Frontal cortex (tissue), 4 donors: ENCODE data around the gene ARIH2. TPM values are rescaled to one million over a fixed set of nuclear protein-coding genes. Genes with fewer than 3 reads are reported as not detected.
A peak's percentile ranks its signal among the peaks of the same experiment; 100 is the strongest.
"Not testable (repeated sequence)": the region's sequence is repeated elsewhere in the genome, so short reads cannot be mapped to it uniquely, and the experiment has no call there.

Experiments used
- DNase-seq, 2 donors: peaks; one replicate each; pipeline ENCODE4 v3.0.0; 2012; ENCODE audit warnings: low spot score in 2 of 2
- FAIRE-seq: peaks from 2 replicates; lab custom pipeline; 2012; peaks lifted over from hg19 to GRCh38; lab: Jason Lieb, UNC
- total RNA-seq: library from RNA; depleted of rRNA; stranded (reverse); fragments of >200 nt; gene quantifications from one replicate; pipeline ENCODE4 v1.2.3, GENCODE V29; 2014
- donor health status: control.
- donor health status: control.
- donor health status: control.

ARIH2 gene
- 59.1 TPM for total RNA-seq

DNA sequence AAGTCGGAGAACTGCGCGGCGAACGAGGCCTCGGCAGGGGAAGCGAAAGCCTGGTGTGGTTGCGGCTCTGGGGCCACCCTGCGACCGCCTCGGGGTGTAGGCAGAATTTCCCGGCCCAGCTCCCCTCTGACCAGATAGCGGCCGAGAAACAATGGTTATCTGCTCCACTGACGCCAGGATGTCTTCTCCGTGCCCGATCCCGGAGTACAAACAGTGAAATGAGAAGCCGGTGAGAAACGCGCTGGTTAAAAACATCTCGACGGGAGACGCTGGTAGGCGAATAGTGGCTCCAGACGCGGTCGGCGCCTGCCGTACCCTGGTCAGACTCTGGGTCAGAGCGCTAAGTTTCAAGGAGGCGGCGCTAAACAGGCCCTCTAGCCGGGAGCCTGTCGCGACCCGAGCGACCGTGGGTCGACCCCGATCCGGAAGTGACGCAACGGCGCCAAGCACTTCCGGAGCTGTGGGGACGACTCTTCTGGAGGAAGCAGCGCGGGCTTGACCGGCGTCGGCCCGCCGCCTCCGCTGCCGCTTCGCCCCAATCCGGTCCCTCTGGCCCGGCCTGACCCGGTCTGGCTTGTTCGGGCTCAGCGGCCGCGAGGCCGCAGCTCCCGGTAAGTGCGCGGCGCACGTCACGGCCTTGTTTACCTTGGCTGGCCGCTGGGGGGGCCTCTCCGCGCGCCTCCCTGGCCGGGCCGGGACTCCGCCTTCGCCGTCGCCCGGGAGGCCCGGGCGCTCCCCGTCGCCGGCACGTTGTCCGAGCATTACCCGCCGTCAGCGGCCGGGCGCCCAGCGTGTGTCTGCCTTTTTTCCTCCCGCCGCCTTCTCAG is at the start of gene ARIH2:
Gene ARIH2, plus strand, starts transcription at position 455 of the 827 bp plus-strand sequence. CDS start 8,717 bp downstream, outside the sequence.
- no peak for FAIRE-seq
- DNase-seq: peak; percentile 96 to 98

DNA sequence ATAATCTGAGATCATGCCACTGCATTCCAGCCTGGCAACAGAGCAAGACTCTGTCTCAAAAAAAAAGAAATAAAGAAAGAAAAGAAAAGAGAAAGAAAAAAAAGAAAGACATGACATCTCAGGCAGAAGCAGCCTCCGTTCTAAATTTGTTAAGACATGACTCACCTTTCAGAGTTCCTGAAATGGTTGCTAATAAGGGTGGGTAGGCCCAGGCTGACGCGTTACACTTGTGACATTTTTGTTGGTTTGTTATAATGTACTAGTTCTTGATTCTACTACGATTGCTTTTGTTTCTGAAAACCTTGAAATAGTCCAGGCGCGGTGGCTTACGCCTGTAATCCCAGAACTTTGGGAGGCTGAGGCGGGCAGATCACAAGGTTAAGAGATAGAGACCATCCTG is 41.0 kb upstream of the ARIH2 start:
- DNase-seq: no peak
- FAIRE-seq: no peak

DNA sequence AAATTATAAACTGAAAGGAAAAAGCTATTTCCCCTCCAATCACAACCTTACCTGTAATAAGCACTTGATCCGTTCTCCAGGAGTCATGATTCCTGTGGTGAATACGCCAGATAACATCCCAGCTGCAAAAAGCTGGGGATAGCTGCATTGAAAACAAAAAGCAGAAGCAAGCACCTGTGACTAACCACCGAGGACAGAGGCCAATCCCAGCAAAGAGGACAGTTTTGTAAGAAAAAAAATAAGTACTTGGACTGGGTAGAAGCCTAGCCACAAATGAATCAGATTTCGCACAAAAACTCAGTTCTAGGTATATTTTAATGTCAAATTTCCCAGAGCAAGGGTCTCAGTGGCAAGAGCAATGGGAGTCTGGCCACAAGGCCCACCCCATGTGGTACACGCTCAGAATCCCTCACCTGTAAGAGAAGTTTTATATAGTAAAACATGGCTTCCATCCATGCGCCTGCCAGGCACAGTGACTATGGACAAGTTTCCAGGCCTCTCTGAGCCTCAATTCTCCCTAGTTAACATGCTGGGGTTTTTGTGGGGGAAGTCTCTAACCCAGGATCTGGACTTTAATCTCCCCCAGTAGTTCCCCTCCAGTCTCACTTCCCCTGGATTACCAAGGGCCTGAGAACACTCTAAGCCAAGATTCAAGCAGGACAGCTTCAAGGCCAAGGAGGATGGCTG is 39.2 kb upstream of the ARIH2 start:
- no peak for DNase-seq
- no peak for FAIRE-seq

DNA sequence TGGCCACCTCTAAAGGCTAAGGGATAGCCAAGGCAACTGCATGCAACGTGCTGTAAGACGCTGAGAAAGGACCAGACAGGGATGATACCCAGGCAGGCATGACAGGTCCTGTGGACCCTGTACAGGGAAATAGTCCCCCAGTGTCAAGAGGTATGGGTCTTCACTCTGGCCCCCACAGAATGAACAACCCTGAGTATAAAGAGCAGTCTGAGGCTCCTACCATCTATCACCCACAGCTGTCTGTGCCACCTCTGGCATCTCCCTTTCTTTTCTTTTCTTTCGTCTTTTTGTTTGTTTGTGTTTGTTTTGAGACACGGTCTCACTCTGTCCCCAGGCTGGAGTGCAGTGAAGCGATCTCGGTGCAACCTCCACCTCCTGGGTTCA is 38.7 kb upstream of the ARIH2 start:
- no peak for DNase-seq
- no peak for FAIRE-seq

DNA sequence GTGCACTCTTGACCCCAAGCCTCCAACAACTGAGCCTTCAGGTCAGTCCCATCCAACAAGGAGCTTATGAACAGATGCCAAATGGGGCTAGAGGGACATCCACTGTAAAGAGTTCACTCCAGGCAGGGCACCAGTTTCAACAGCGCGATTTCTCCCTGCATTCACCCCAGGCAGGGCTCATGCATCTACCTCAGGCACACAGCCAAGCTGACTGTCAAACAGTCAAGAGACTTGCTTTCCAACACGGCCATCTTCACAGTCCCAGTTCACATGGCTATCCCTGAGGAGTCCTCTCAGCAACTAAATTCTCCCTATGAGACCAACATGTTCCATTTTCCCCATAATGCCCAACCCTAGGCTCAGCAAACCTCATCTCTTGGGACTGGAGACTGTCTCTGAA is 37.6 kb upstream of the ARIH2 start:
- FAIRE-seq (no peak), DNase-seq (no peak)

DNA sequence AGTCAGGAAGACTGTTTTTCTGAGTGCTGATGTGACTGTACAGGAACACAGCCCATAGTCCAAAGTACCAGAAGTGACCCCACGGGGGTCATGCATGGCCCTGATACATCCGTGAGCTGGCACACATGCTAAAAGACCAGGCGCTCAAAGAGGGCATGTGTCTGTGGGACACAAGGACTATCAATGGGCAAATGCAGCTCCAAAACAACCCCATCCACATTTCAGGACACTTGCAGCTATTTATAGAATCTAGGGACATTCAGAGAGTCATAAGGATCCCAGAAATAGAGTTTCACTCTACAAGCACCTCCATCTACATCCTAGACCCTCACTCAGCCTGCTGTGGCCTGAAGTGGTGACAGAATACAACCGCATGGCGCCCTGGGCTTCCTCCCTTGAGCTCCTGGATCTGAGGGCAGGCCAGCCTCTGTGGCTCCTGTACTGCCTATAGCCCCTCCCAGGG is 37.0 kb upstream of the ARIH2 start:
- FAIRE-seq: no peak
- no peak for DNase-seq

DNA sequence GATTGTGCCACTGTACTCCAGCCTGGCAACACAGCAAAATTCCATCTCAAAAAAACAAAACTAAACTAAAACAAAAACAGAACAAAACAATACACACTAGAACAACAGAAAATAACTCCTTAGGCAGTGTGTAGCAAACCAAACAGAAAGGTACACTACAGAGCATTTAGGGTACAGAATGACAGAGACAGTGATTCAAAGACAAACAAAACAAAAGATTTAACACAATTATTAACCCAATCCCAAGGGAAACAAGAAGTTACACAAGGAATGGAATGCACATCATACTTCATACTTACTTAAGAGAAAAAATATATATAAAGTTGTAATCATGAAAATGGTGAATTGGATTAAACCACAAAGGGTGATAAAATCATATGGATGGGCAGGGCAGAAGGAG is 32.9 kb upstream of the ARIH2 start:
- DNase-seq (no peak), FAIRE-seq (no peak)

DNA sequence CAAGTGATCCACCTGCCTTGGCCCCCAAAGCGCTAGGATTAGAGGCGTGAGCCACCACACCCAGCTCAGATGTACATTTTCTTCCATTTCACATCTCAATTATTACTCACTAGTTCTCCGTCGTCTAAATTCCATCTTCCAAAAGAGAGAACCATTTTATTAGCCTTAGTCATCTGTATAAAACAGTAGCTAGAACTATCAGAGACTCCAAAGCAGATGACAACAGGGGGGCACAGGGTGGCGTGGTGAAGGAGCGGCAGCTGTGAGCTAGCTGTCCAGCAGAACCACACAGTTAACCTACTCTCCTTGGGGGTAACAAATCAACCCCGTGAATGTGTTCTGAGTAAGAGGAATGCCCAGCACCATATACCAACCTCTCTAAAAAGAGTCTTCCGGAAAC is 27.0 kb upstream of the ARIH2 start:
- DNase-seq: no peak
- FAIRE-seq: no peak

DNA sequence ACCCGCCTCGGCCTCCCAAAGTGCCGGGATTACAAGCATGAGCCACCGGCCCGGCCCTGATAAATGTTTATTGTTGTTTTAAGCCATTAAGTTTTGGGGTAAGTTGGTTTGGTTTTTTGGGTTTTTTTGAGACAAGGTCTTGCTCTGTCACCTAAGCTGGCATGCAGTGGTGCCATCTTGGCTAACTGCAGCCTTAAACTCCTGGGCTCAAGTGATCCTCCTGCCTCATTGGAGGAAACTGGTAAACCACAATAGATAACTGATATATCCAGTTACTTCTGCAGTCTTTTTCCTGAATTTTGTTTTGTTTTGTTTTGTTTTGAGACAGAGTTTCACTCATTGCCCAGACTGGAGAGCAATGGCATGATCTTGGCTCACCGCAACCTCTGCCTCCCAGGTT is 24.1 kb upstream of the ARIH2 start:
- FAIRE-seq (no peak), DNase-seq (no peak)

DNA sequence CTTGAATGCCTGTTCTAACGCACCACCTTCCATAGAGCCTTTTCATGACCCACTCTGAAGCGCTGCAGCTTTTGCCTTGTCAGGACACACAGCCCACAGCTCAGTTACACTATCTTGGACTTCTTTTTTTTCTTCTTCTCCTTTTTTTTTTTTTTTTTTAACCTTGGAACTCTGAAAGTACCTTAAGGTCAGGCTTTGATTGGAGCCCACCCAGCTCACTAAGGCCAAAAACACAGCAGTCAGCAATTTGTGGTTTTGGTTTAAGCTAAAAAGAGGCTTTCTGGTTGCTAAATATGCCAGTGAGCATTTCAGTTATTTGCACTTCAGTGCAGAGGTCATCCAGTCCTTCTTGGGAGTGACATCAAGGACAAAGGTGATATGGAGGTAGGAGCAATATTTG is 21.7 kb upstream of the ARIH2 start:
- FAIRE-seq (no peak), DNase-seq (no peak)

DNA sequence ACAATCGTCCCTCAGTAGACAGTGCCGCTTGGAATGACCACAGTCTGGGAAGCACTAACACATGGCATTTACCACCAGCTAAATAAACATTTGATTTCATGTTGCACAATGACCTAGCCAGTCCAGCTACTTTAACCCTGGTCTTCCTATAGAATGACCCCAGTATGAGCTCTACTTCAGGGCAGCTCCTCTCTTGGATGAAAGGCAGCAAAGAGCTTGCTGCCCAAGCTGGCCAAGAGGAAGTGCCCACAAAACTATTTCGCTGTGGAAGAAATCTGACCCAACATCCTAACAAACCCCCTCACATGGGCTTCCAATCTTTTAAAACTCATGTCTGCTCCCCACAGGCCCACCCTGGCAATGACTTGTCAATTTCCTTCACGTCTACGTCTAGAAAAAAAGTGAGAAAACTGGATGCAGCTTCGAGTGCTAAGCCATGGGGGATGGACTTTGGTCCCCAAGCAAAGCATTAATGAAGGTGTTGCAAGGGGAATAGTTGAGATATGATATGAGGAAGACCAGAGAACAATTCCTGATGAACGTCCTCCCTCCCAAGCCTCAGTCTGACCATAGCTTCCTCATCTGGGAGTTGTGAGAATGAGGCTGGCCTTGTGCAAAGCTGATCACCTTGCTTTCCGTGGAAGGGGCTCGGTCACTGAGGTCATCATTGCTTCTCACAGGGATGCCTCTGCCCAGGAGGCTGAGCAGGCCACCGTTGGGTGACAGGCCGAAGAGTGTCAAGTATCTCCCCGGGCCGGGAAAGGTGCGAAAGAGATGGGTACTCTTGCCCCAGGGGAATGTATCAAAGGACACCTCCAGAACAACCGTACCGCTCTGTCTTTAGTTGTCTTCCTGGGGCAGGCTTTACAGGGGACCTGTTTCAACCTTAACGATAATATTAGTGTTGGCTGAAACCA is 20.9 kb upstream of the ARIH2 start:
- DNase-seq (no peak), FAIRE-seq (no peak)

DNA sequence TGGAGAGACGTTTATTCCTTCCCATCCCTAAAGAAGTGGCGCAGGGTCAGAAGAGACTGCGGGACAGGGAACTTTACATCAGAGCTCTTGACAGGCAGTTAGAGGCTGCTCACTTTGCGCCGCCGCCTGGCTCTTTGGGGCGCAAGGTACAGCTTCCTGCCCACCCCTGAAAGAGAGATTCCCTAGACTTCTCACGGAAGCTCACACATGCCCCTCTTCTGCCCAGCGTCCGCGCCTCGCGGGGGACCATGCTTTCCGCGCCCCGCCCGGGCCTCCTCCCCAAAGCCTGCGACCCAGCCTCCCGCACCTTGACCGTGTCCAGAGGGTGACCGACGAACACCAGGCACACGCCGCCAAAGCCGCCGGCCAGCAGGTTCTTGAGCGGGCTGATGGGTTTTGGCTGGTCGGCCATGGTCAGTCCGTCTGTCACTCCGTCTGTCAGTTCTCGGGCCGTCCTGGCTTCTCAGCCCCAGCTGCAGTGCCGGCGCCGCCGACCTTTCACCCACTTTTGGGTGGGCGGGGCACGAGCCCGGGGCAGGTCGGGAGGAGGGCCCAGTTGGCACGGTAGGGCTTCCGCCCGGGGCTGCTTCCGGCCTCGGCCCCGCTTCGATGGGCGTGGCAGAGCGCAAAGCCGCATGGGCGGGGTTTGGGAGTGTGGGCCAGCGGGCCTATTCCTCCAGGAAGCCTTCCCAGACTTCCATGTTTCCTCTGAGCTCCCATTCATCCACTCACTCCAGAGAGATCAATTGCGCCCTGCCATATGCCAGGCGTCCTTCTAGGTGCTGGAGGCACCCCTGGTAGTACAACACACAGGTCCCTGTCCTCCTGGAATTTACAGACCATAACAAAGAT is 20.0 kb upstream of the ARIH2 start, which contains the start of gene SLC25A20:
Gene SLC25A20, minus strand, starts transcription at position 500 of the 852 bp plus-strand sequence. Its CDS starts 88 bp downstream, at position 412.
- no peak for FAIRE-seq
- DNase-seq: peak; percentile 58 to 85

DNA sequence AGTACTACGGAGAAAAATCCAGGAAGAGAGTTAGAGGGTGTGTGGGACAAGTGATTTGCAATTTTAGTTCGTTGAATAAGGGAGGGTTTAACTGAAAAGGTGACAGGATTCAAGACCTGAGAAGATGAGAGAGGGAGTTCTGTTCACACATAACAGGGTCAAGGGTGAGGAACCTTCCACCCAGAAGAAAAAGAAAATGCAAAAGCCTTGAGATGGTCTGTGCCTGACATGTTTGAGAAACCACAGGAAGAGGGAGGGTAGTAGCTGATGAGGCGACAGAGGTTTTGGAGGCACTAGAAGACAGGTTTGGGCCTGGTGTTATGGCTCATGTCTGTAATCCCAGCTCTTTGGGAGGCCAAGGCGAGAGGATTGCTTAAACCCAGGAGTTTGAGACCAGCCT is 19.4 kb upstream of the ARIH2 start:
- no peak for FAIRE-seq

DNA sequence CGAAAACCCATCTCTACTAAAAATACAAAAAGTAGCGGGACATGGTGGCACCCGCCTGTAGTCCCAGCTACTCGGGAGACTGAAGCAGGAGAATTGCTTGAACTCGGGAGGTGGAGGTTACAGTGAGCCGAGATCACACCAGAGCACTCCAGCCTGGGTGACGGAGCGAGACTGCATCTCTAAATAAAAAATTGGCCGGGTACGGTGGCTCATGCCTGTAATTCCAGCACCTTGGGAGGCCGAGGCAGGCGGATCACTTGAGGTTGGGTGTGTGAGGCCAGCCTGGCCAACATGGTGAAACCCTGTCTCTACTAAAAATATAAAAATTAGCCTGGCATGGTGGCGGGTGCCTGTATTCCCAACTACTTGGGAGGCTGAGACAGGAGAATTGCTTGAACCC is 11.6 kb upstream of the ARIH2 start:
- FAIRE-seq, DNase-seq: not testable (repeated sequence)

More for the DNA sequence above, 19.4 kb upstream of the ARIH2 start:
- no peak for DNase-seq

DNA sequence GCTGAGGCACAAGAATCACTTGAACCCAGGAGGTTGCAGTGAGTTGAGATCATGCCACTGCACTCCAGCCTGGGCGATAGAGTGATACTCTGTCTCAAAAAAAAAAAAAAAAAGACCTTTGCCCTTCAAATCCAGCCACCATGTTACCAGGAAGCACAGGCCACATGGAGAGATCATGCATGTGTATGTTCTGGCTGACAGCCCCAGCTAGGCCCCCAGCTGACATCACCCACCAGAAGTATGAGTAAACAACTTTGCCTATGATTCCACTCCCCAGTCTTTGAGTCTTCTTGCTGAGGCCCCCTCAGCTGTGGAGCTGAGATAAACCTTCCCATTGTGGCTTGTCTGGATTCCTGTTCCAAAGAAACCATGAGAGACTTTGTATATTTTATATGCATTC is 3.3 kb upstream of the ARIH2 start:
- no peak for FAIRE-seq
- DNase-seq: no peak

DNA sequence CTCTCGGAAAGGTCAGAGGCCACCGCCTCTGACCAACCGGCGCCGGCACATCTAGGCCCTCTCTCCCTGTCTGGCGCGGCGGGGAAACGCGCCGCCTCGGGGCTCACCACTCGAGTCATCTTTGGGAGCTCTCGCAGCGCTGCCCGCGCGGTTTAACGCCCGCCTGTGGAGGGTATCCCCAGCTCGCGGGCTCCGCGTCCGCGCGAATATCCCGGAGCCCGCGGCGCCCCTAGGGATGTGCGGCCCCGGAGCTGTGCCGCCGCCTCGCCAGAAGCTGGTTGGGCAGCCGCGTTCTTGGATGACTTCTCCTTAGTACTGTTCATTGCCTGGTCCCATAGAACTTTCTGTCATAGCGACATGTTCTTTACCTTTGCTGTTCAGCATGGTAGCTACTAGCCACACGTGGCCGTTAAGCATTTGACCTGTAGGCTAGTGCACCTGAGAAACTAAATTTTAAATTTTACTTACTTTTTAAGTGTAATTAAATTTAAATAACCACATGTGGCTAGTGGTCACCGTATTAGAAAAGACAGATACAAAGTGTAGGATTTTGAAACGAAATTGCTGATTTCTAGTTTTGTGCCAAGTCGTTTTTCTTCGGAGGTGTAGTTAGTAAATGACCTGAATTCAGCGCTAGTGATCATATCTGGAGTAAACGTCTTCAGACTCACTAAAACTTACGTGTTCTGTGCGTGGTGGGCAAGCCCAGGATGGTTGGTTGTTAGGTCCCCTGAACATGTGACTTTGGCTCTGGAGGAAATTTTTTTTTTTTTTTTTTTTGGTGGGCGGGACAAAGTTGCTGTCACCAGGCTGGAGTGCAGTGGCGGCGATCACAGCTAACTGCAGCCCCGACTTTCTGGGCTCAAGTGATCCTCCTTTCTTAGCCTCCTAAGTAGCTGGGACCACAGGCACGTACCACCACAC is 835 bp downstream of the ARIH2 start:
- DNase-seq: peak; percentile 25 to 52
- no peak for FAIRE-seq

DNA sequence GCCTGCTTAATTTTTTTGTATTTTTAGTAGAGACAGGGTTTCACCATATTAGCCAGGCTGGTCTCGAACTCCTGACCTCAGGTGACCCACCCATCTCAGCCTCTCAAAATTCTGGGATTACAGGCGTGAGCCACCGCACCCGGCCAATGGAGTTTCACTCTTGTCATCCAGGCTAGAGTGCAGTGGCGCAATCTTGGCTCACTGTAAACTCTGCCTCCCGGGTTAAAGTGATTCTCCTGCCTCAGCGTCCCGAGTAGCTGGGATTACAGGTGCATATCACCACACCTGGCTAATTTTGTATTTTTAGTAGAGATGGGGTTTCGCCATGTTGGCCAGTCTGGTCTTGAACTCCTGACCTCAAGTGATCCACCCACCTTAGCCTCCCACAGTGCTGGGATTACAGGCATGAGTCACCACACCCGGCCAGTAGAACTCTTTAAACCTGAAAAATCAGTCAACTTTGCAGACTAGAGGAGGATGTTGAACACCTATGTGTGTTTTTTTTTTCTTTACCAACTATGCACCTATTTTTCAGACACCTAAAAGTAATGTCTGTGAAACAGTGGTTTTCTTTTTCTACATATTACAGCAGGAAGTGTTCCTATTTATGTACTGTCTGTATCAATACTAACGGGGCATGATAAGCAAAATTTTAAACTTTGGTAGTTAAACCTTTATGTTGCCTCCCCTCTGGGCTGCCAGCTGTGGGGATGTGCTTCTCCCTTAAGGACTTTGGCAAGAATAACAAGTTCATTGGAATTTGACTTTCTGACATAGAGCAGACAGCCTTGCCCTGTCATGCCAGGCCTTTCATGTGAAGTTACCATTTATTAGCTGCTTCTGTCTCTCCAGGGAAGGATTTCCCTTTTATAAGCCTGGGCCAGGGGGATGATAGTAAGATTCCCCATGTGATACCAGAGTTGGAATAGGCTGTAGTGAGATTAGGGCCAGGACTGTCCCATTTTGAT is 8.1 kb downstream of the ARIH2 start:
- FAIRE-seq: no peak

More for the DNA sequence above, 8.1 kb downstream of the ARIH2 start:
- no peak for DNase-seq
